ENCODE results near the gene TMEM198.

TMEM198 gene

DNA sequence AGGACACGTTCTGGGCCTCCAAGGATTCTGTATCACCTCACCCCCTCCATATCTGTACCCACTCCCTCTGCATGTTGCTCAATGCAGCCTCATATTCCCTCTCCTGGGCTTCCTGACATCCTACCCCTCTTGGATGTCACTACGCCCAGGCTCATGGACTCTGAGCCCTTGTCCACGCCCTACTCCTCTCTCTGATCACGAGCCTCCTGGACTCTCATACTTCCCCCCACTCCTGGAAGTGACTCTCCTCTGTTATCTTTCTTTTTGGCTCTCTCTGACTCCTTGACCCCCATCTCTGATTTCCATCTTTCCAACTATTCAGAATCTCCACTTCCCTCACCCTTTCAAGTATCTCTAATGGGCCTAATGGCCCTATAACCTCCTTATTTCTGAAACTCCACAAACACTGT lies 2.1 kb downstream of the TMEM198 start:
- DNase-seq (ENCODE audit: low spot score) = no peak

DNA sequence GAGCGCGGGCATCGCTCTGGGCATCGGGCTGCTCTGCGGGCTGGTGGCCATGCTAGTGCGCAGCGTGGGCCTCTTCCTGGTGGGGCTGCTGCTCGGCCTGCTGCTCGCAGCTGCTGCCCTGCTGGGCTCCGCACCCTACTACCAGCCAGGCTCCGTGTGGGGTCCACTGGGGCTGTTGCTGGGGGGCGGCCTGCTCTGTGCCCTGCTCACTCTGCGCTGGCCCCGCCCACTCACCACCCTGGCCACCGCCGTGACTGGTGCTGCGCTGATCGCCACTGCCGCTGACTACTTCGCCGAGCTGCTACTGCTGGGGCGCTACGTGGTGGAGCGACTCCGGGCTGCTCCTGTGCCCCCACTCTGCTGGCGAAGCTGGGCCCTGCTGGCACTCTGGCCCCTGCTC lies 3.8 kb downstream of the TMEM198 start:
- DNase-seq (ENCODE audit: low spot score) = no peak

DNA sequence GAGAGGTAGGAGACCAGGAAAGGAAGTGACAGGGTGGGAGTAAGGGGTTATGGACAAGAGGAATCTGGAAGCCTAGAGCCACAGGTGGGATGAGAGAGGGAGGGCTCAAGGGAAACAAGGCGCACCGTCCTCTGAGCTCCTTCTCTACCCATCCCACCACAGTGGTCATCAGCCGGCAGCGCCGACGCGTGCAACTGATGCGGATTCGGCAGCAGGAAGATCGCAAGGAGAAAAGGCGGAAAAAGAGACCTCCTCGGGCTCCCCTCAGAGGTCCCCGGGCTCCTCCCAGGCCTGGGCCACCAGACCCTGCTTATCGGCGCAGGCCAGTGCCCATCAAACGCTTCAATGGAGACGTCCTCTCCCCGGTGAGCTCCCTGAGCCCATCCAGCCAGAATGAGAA lies 5.2 kb downstream of the TMEM198 start:
- DNase-seq (ENCODE audit: low spot score) = no peak

DNA sequence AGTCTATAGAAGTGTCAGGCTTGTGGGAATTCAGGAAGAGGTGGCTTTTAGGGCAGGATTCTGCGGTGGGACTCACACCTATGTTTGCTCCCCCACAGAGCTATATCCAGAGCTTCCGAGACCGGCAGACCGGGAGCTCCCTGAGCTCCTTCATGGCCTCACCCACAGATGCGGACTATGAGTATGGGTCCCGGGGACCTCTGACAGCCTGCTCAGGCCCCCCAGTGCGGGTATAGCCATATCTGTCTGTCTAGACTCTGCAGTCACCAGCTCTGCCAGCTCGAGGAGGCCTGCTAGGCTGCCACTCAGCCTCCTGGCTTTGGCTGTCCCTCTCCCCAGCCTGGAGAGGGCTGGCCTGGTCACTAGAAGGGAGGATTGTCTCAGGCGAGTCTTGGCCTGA lies 5.8 kb downstream of the TMEM198 start:
- DNase-seq (ENCODE audit: low spot score) = no peak

DNA sequence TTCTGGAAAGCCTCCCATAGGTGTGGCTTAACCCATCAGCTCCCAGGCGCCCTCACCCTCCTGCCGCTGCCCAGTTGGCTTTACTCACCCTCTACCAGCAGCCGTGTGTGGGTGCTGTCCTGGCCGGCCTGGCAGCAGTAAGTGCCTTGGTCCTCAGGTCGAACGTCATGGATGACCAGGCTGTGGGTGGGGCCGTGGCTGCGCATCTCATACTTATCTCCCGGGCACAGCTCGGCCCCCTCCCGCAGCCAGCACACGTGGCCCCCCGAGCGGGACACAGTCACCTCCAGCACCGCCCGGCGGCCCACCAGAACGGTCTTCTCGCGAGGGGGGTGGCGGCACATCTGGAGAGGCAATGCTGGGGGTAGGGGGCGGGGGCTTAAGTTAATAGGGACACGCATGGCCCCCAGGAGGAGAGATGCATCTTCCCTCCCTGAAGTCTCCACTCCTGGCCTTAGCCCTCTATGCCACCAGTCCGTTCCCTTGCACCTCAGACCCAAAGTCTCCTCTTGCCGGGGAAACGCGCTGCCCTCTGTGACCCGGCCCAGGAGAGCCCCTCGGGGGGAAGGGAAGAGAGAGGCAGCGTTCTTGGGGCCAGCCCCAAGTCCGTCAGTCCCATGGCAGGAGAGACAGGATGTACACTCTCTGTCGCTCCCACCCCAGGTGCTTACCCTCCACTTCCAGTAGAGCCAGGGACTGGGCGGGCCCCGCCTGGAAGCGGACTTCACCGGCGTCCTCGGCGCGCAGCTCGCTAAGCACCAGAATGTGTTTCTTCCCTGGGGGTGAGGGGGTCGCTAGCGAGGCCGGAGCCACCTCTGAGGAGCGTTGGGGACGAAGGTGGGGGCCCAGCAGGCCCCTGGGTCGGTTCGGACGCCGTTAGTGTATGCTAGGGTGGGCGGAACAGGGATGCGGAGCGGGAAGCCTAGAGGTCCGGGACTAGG lies 7.9 kb downstream of the TMEM198 start:
- no peak for DNase-seq (ENCODE audit: low spot score)

DNA sequence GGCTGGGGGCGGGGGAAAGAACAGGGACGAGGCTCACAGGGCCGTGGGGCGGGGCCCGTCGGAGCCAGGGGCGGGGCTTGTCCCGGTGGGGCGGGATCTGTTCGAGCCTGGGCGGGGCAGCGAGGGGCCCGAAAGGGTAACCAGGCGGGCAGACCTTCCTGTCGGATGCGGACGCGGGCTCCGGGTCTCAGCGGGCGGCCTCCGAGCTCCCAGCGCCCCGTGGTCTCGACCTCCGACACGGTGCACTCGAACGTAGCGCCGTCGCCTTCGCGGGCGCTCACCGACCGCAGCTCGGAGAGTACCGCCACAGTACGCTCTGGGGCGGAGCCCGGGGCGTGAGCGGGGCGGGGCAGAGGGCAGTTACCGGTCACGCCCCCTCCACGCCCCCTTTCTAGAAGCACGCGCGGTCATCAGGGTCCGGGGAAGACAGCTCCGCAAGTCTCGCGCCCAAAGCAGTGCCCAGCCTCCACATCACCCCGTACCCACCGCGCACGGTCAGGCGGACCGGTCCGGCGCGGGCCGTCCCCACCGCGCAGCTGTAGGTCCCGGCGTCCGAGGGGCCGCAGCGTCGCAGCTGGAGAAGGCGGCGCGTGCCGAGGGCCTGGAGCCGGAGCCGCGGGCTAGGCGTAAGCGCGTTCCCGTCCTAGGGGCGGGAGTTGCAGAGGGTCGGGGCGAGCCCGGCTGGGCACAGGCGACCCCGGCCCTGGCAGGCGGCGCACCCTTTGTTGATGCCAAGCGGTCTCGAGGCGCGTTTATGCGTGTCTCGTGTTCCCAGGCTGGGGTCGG lies 8.7 kb downstream of the TMEM198 start:
- DNase-seq (ENCODE audit: low spot score) = peak; percentile 92

DNA sequence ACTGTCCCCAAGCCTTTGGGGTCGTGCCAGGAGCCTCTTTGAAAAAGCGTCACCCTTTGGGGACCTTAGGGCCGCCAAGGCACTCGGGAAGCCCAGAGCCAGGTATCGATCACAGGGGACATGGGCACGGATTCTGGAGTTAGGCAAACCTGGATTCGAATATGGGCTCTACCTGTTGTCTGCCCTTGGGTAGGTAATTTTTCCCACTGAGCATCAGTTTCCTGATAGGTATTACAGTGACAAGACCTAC lies 9.3 kb downstream of the TMEM198 start:
- DNase-seq (ENCODE audit: low spot score) = no peak

DNA sequence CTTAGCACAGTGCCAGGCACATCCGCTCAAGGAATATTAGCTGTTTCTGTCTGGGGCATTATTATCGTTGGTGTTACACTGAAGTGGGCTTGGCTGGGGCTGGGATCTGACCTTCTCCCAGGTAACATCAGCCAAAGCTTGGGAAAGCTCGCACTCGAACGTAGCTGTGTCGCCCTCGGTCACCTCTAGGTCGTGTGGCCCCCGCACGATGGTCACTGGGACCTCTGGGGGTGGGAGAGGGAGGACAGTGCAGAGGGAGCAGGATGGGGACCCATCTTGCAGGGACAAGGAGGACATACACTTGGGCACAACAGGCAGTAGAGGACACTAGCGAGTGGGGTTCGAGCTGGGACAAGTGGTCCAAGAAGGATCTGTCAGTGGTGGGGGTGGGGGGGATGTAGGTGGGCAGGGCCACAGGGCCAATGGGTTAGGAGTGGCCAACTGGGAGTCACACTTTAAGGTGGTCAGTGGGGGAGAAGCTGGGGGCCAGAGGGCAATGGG lies 9.7 kb downstream of the TMEM198 start:
- DNase-seq (ENCODE audit: low spot score) = no peak

DNA sequence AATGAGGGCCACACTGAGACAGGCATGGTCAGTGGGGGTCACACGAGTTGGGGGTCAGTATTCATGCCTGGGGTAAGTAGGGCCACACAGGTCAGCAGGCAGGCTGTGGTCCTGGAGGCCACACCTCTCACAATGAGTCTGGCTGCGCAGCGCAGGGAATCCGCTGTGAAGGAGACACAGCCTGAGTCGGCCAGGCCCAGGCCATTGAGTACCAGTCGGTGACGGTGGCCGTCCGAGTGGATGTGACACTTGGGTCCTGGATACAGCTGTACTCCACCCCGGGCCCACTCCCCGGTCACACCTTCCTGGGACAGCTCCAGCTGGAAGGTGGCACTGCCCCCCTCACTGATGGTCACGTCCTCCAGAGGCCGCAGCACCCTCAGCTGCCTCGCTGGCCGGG lies 10.5 kb downstream of the TMEM198 start:
- DNase-seq (ENCODE audit: low spot score) = no peak

DNA sequence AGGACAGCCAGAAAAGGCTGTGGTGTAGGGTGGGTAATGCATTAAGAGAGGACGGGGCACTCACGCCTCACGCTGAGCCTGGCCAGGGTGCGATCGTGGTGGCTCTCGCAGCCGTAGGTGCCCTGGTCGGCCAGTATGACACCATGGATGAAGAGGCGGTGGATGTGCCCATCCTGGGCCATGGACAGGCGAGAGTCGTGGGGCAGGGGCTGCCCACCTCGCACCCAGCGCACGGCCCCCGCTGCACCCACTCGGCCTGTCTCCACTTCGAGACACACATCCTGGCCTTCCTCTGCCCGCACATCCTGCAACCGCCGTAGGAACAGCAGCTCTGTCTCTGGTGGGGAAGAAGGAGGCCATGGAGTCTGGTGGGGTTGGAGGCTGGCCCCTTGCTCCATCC lies 12.1 kb downstream of the TMEM198 start:
- no peak for DNase-seq (ENCODE audit: low spot score)

DNA sequence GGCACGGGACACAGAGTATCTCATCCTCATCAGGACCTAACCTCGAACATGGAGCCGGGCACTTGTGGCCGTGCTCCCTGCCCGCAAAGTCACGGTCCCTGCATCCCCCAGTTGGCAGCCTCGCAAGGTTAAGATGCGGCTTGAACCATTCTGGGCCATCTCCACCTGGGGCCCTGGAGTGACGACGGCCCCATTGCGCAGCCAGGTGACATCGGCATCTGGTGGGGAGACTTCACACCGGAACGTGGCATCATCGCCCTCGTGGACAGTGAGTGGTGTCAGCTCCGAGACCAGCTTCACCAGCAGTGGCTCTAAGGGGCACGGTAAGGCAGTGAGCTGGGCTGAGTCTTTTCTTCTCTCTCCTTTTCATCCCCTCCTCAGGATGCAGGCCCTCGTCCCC lies 12.6 kb downstream of the TMEM198 start:
- DNase-seq (ENCODE audit: low spot score) = no peak

DNA sequence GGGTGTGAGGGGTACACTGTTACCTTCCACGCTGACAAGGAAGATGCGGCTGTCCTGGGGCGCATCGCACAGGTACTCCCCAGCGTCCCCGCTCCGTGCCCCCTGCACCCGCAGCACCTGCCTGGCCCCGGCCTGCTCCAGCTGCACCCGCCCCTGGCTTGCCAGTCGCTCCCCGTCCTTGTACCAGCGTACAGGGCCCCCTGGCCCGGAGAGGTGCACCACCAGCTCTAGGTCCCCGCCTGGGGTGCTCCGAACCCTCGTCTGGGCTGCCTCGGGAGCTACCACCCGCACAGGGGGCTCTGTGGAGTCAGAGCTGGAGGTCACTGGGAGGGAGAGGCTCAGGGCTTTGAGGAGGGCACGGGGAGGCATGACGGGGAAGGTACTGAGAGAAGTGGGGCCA lies 13.5 kb downstream of the TMEM198 start:
- DNase-seq (ENCODE audit: low spot score) = no peak

DNA sequence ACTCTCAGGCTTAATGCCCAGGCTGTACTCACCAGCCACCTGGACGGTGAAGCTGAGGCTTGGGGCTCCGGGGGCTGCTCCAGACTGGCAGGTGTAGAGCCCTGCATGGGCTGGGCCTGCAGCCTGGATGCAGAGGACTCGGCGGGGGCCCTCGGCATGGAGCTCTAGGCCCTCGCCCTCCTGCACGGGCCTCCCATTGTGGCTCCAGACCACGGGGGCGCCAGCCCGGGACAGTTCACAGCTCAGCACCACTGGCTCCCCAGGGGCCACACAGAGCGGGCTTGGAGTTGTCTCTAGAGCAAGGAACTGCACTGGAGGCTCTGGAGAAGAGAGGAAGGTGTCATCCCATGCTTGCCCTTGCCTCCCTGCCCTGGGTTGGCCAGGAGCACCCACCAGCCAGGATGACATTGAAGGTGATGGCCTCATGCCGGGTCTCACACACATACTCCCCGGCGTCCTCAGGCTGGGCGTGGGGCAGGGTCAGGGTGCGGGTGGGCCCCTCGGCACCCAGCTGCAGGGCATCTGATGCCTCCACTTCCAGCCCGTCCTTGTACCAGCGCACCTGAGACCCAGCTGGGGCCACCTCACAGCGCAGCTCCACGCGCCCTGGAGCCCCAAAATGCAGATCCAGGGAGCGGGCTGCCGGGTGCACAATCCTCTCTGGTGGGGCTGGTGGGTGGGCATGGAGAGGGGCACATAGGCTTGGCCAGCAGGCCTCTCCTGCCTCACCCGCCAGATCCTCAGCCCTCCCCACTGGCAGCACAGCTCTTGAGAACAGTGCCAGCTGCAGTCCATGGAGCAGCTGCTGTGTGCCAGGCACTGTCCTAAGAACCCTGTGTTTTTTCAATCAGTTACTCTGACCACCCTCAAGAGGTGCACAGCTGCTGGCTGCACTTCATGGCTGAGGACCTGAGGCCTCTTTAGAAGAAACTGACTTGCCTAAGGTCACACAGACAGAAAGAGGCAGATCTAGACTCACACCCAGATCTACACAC lies 14.3 kb downstream of the TMEM198 start:
- no peak for DNase-seq (ENCODE audit: low spot score)

DNA sequence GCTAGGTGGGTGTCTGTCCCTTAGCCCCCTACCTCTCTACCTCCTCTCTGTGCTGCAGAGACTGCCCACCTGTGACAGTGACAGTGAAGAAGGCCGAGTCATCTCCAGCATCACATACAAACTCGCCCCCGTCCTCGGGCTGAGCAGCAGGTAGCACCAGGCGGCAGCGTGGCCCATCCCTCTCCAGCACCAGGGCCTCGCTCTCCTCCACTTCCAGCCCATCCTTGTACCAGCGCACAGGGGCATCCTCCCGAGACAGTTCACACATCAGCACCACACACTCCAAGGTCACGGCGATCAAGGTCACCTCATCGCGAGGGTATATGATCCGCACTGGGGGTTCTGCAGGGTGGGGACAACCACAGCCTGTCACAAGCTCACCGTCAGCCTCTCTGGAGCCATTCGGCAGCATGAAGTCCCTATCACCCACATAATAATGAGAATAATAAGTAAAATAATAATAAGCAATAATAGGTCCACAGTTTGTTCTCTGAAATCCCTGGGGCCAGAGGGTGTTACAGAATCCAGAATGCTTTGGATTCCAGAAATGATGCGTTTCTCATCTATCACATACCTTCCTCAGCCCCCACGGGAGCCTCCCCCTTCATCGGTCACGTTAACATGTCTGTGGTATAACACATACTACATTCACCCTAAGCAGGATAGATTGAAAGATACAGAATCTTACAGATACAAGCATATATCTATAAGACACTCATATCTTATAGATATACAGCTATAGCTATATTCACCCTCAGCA lies 15.5 kb downstream of the TMEM198 start:
- no peak for DNase-seq (ENCODE audit: low spot score)

DNA sequence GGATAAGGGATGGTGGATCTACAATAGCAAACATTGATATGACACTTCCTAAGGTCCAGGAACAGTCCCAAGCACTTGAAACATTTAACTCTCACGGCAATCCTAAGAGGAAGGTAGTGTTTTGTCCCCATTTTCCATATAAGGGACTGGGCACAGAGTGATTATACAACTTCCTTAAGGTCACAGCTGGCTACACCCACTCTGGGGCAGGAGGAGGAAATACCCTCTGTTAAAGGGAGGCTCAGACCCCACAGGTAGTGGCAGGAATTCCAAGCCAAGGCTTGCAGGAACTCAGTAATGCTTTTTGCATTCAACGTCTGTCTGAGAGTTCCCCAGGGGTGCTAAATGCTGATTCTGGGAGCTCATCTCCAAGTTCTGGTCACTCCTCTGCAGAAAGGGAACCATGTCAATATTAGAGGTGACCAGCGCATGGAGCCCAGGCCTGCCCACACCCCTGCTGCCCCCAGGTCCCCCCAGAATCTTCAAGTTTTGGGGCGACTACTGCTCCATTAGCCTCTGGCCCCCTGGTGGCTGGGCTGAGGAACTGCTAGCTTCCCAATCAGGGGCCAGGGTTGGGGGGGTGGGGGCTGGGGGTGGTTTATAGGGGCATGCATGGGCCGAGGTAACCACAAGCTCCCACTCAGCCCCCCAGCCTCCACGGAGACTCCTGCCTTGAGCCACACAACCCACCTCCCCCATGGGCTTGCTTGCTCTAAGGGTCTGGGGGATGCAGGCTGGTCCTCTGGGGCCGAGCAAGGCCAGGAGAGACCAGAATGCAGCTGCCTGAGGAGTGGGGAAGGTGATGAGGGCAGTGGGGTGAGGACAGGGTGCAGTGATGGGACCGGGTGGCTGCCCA lies 16.4 kb downstream of the TMEM198 start:
- DNase-seq (ENCODE audit: low spot score) = no peak

DNA sequence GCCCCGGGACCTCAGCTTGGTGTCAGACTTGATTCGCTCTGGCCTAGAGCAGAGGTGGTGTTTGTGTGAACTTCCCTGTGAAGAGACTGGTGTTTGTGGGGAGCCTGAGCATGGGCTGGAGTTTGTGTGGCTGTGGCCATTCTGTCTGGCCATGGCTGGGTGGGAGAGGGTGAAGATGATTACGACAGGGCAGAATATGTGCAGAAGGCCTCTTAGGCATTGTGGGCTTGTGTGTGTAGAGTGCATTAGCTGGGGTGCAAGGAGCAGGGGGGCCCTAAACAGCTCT lies 17.0 kb downstream of the TMEM198 start:
- no peak for DNase-seq (ENCODE audit: low spot score)

DNA sequence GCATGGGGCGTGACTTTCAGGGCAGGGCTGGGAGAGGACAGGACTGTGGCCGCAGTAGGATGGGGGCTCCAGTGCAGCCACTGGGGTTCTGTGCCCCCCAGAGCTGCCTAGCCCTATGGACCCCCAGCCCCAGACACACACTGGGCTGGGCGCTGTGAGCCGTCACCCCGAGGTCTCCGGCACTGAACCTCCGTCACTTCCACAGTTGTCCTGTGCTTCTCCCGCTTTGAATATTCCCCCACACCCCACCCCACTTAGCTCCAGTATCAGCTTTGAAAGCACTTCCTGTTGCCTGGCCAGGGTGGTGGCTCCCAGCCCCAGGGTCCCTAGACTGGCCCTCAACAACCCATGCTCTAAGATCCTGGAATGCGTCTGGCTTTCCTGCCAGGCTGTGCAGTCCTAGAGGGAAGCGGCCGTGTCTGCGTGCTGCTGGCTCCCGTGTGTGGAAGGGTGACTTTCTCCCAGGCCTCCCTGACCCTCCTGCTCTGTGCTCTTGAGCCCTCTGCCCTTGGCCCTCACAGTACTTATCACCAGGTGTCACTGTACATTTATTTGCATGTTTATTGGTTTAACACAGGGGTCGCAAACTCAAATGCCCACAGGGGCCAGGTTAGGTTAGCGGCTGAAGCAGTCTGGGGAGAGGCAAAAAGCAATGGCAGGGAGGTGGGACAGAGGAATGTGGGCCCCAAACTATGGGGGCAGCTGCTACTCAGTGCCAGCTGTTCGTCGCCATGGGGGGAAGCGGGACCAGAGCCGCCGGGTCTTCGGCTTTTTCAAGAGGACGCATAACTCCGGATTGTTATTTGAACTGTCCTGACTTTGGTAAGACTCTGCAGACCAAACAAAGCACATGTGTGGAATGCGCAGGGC lies 17.6 kb downstream of the TMEM198 start:
- DNase-seq (ENCODE audit: low spot score) = no peak

DNA sequence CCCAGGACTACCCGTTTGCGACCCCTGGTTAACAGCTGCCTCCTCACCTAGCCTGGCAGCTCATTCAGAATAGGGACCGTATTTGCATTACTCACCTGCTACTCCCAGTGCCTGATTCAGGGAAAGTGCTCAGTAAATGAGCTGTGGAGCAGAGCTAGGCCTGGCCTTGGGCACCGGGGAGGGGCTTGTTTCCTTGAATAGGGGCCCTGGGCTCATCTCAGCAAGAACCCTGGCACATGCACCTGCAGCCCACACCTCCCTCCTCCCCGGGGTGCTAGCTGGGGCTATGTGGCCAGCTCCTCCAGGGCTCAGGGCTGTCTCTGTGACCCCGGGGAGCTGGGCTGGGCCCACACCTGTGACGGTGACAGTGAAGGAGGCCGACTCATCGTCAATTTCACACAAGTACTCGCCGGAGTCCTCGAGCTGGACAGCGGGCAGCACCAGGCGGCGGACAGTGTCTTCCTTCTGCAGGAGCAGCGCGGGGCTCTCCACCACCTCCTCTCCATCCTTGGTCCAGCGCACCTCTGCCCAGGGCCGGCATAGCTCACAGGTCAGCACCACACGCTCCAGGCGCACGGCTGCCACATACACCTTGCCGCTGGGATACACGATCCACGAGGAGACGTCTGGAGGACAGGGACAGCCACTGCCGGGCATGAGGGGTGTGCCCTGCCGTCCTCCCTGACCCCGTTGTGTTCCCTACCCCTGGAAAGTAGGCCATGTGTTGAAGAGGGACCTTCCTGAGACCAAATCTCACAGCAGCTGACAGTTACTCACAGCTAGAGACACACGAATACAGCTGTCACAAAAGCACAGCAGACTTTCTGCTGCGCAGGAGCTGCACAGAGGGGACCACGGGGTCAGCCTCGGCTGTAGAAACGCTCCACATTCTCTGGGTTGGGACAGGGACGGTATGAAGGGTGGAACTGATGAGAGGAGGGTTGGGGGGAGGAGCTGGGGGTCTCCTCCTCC lies 18.5 kb downstream of the TMEM198 start:
- DNase-seq (ENCODE audit: low spot score) = no peak

Measured in left forelimb (tissue), 1 donor.